GM23248 (cell line): ENCODE measurements around the gene ZNF598. TPM values are rescaled to one million over a fixed set of nuclear protein-coding genes. Genes with fewer than 3 reads are reported as not detected.

ENCODE experiments used
- DNase-seq: peaks from one replicate; pipeline ENCODE4 v3.0.0-alpha.2; 2015
- H2AFZ ChIP-seq: fragments of 200-600 bp; sonication (generic); 2 replicates; pipeline ENCODE4 v1.6.1; 2016; ENCODE audit warnings: antibody characterized with exemption
- H3F3A ChIP-seq: fragments of 200-600 bp; sonication (generic); 2 replicates; pipeline ENCODE4 v1.6.1; 2016; ENCODE audit warnings: mild to moderate bottlenecking, antibody characterized with exemption, mixed run types; ENCODE audit not compliant: insufficient read depth
- H3K27ac ChIP-seq: fragments of 200-600 bp; sonication (generic); 2 replicates; pipeline ENCODE4 v1.5.1; 2016; ENCODE audit warnings: mild to moderate bottlenecking
- H3K27me3 ChIP-seq: fragments of 200-600 bp; sonication (generic); replicated peaks from 2 replicates; pipeline ENCODE4 v1.6.1; 2016; ENCODE audit warnings: mild to moderate bottlenecking; ENCODE audit not compliant: insufficient read depth
- H3K36me3 ChIP-seq: fragments of 200-600 bp; sonication (generic); 2 replicates; pipeline ENCODE4 v1.6.1; 2016; ENCODE audit warnings: low read depth, mild to moderate bottlenecking
- H3K4me1 ChIP-seq: fragments of 200-600 bp; sonication (generic); 2 replicates; pipeline ENCODE4 v1.6.1; 2016; ENCODE audit warnings: mild to moderate bottlenecking; ENCODE audit not compliant: insufficient read depth
- H3K4me2 ChIP-seq: fragments of 200-600 bp; sonication (generic); one replicate; pipeline ENCODE4 v1.6.1; 2016; ENCODE audit warnings: mild to moderate bottlenecking; ENCODE audit not compliant: unreplicated experiment
- H3K4me3 ChIP-seq: fragments of 200-600 bp; sonication (generic); 2 replicates; pipeline ENCODE4 v1.5.1; 2016; ENCODE audit warnings: mild to moderate bottlenecking
- H3K79me2 ChIP-seq: fragments of 200-600 bp; sonication (generic); 2 replicates; pipeline ENCODE4 v1.6.1; 2016; ENCODE audit warnings: mild to moderate bottlenecking; ENCODE audit not compliant: insufficient read depth
- H3K9ac ChIP-seq: fragments of 200-600 bp; sonication (generic); 2 replicates; pipeline ENCODE4 v1.6.1; 2016; ENCODE audit warnings: mild to moderate bottlenecking
- H3K9me2 ChIP-seq: fragments of 200-600 bp; sonication (generic); 2 replicates; pipeline ENCODE4 v1.6.1; 2016; ENCODE audit warnings: mixed run types, mild to moderate bottlenecking, moderate library complexity; ENCODE audit not compliant: insufficient read depth
- H3K9me3 ChIP-seq: fragments of 200-600 bp; sonication (generic); one replicate; pipeline ENCODE4 v1.6.1; 2017; ENCODE audit warnings: low read depth
- H4K20me1 ChIP-seq: fragments of 200-600 bp; sonication (generic); 2 replicates; pipeline ENCODE4 v1.6.0; 2016; ENCODE audit not compliant: insufficient read depth
- EZH2 ChIP-seq: fragments of 200-600 bp; sonication (generic); IDR thresholded peaks from 2 replicates; pipeline ENCODE4 v1.6.1; 2018; ENCODE audit warnings: antibody characterized with exemption, mild to moderate bottlenecking; ENCODE audit not compliant: insufficient read depth, poor library complexity, severe bottlenecking
- EZH2phosphoT487 ChIP-seq: fragments of 200-600 bp; sonication (generic); IDR thresholded peaks from 2 replicates; pipeline ENCODE4 v1.6.1; 2018; ENCODE audit warnings: antibody characterized with exemption, moderate library complexity, mild to moderate bottlenecking, low read depth; ENCODE audit not compliant: insufficient read depth
- WGBS, 2 experiments: methylation state at CpG; one replicate each; pipeline ENCODE4 v1.1.6; 2015 to 2017; ENCODE audit warnings: low lambda C conversion rate in 2 of 2, low coverage in 1 of 2; ENCODE audit errors: missing lambda C conversion rate in 2 of 2; 5-methylcytosine and 5-hydroxymethylcytosine counted together
- in situ Hi-C: fragments of 300-500 bp; cut with MboI; formaldehyde crosslinking; loops from 2 replicates; pipeline ENCODE4 v1.15.0; 2020
- polyA plus RNA-seq: library from polyadenylated mRNA; unstranded; fragments of >200 nt; fragmentation: Nextera tagmentation; extraction: Ambion mirVana; gene quantifications from 2 replicates; pipeline ENCODE4 v1.2.1, GENCODE V29; 2016
- total RNA-seq: library from RNA; depleted of rRNA; stranded (reverse); fragments of >200 nt; shearing (Covaris generic); gene quantifications from 2 replicates; pipeline ENCODE4 v1.2.3, GENCODE V29; 2014

The ZNF598 gene
- total and polyA plus RNA-seq, 2 experiments from 2014 or later = 12.2 to 21.2 TPM

- Histone ChIP-seq H3K9me3 (no peaks in the 10 kb centered on the region), H3K79me2 (peaks cover 12% of the 10 kb centered on the region; the same call in 1 of the 2 replicates), H3K4me2 (peak overlapping the region; percentile 55), H2AFZ (peak overlapping the region; percentile 73), H3K4me3 (peak overlapping the region; percentile 42), H3K4me1 (peaks cover 26% of the 10 kb centered on the region), H3K27me3 (no peaks in the 10 kb centered on the region), H3K27ac (peak overlapping the region; percentile 81), H3K9me2 (no peaks in the 10 kb centered on the region), H3F3A (no peaks in the 10 kb centered on the region), H3K36me3 (no peaks in the 10 kb centered on the region), H4K20me1 (no peaks in the 10 kb centered on the region), H3K9ac (peak overlapping the region; percentile 76)
- in situ Hi-C loops = no loop called here
- DNase-seq = peak; percentile 83
- TF ChIP-seq EZH2phosphoT487 (no peak), EZH2 (no peak)
- 20 to 22% methylated on average over 23 to 32 of the region's 37 CpGs for WGBS, 2 experiments
These were observed 23.7 kb upstream of the ZNF598 start for GRCh38 chr16:2033057-2033908.

- Histone ChIP-seq H2AFZ (peak overlapping the region; percentile 73; the same call in 1 of the 2 replicates), H3K9ac (peak overlapping the region; percentile 76), H3K36me3 (no peaks in the 10 kb centered on the region), H3K4me2 (peak overlapping the region; percentile 55), H3K4me3 (no peak overlapping the region), H3K4me1 (peaks cover 26% of the 10 kb centered on the region), H3K27me3 (no peaks in the 10 kb centered on the region), H3F3A (no peaks in the 10 kb centered on the region), H3K79me2 (peaks cover 12% of the 10 kb centered on the region; the same call in 1 of the 2 replicates), H3K9me3 (no peaks in the 10 kb centered on the region), H3K27ac (peak overlapping the region; percentile 81), H3K9me2 (no peaks in the 10 kb centered on the region), H4K20me1 (no peaks in the 10 kb centered on the region)
- WGBS, 2 experiments = 47 to 70% methylated on average over 9 to 10 of the region's 15 CpGs
- TF ChIP-seq EZH2 = no peak
- TF ChIP-seq EZH2phosphoT487 = no peak
- DNase-seq = peak; percentile 44
- in situ Hi-C loops = no loop called here
These were observed 22.9 kb upstream of the ZNF598 start for GRCh38 chr16:2032285-2033056.

- H3K4me2 ChIP-seq = no peak overlapping the region
- no peak overlapping the region for H2AFZ ChIP-seq
- H3K79me2 ChIP-seq = peaks cover 7% of the 10 kb centered on the region; the same call in 1 of the 2 replicates
- peaks cover 24% of the 10 kb centered on the region for H3K4me1 ChIP-seq
- no peak overlapping the region for H3K9ac ChIP-seq
- H3F3A ChIP-seq = no peaks in the 10 kb centered on the region
- H3K9me3 ChIP-seq = no peaks in the 10 kb centered on the region
- no peak overlapping the region for H3K4me3 ChIP-seq
- TF ChIP-seq EZH2 (no peak), EZH2phosphoT487 (no peak)
- no peaks in the 10 kb centered on the region for H3K36me3 ChIP-seq
- in situ Hi-C loops = no loop called here
- no peaks in the 10 kb centered on the region for H4K20me1 ChIP-seq
- no peak for DNase-seq
- no peaks in the 10 kb centered on the region for H3K9me2 ChIP-seq
- WGBS, 2 experiments = 69 to 76% methylated on average over 10 of the region's 11 CpGs
- H3K27ac ChIP-seq = no peak overlapping the region
- H3K27me3 ChIP-seq = no peaks in the 10 kb centered on the region
These were observed 21.5 kb upstream of the ZNF598 start for GRCh38 chr16:2031081-2031577.

GRCh38 chr16:2030036-2030435 is 20.4 kb upstream of the ZNF598 start:
- Histone ChIP-seq H3K27me3 (no peaks in the 10 kb centered on the region), H3K4me3 (no peak overlapping the region), H3K9me3 (no peaks in the 10 kb centered on the region), H3K79me2 (peaks cover 5% of the 10 kb centered on the region; the same call in 1 of the 2 replicates), H4K20me1 (no peaks in the 10 kb centered on the region), H3K9me2 (no peaks in the 10 kb centered on the region), H2AFZ (no peak overlapping the region), H3F3A (no peaks in the 10 kb centered on the region), H3K4me1 (peaks cover 14% of the 10 kb centered on the region), H3K9ac (no peak overlapping the region), H3K4me2 (no peak overlapping the region), H3K36me3 (no peaks in the 10 kb centered on the region), H3K27ac (no peak overlapping the region)
- no peak for TF ChIP-seq EZH2
- TF ChIP-seq EZH2phosphoT487 = no peak
- in situ Hi-C loops = no loop called here
- WGBS, 2 experiments = 94% methylated on average over 11 of the region's 11 CpGs
- no peak for DNase-seq
